SKM-1 (cell line): ENCODE results near the gene FRMD4A.

ENCODE experiments used
- DNase-seq: peaks from one replicate; lab custom pipeline; 2025; ENCODE audit not compliant: unreplicated experiment; lab: John Stamatoyannopoulos, UW

The FRMD4A gene

GRCh38 chr10:14330388-14331061 lies at the start of gene FRMD4A:
Gene FRMD4A, minus strand, starts transcription at chr10:14330924.
- DNase-seq = no peak

- no peak for DNase-seq
Measured at GRCh38 chr10:14379556-14380280, 49.0 kb upstream of the FRMD4A start.

- no peak for DNase-seq
Measured at GRCh38 chr10:14378387-14378960, 47.8 kb upstream of the FRMD4A start.

GRCh38 chr10:14377591-14378175 lies 47.0 kb upstream of the FRMD4A start:
- no peak for DNase-seq

GRCh38 chr10:14374745-14375445 lies 44.2 kb upstream of the FRMD4A start:
- DNase-seq = no peak

- no peak for DNase-seq
Measured at GRCh38 chr10:14372606-14373005, 41.9 kb upstream of the FRMD4A start.

- DNase-seq = no peak
Measured at GRCh38 chr10:14371581-14371980, 40.9 kb upstream of the FRMD4A start.

- DNase-seq = no peak
Measured at GRCh38 chr10:14370894-14371293, 40.2 kb upstream of the FRMD4A start.

GRCh38 chr10:14369906-14370305 lies 39.2 kb upstream of the FRMD4A start:
- no peak for DNase-seq

- no peak for DNase-seq
Measured at GRCh38 chr10:14366760-14367159, 36.0 kb upstream of the FRMD4A start.

- DNase-seq = no peak
Measured at GRCh38 chr10:14365266-14365665, 34.5 kb upstream of the FRMD4A start.

- no peak for DNase-seq
Measured at GRCh38 chr10:14362104-14362503, 31.4 kb upstream of the FRMD4A start.

GRCh38 chr10:14360961-14361360 lies 30.2 kb upstream of the FRMD4A start:
- no peak for DNase-seq

- no peak for DNase-seq
Measured at GRCh38 chr10:14360515-14360914, 29.8 kb upstream of the FRMD4A start.

GRCh38 chr10:14358886-14359573 lies 28.3 kb upstream of the FRMD4A start:
- DNase-seq = no peak

- no peak for DNase-seq
Measured at GRCh38 chr10:14356921-14357320, 26.2 kb upstream of the FRMD4A start.

- DNase-seq = no peak
Measured at GRCh38 chr10:14355750-14356149, 25.0 kb upstream of the FRMD4A start.

- DNase-seq = no peak
Measured at GRCh38 chr10:14353291-14353913, 22.7 kb upstream of the FRMD4A start.

- no peak for DNase-seq
Measured at GRCh38 chr10:14350006-14350405, 19.3 kb upstream of the FRMD4A start.

GRCh38 chr10:14349081-14349480 lies 18.4 kb upstream of the FRMD4A start:
- no peak for DNase-seq
